Measurements from ENCODE around the gene PRDM5.

PRDM5 gene

GRCh38 chr4:120893314-120893713, 29.2 kb downstream of the PRDM5 start:
- no peak for DNase-seq (ENCODE audit: low read depth)
- no peak for TF ChIP-seq MAX (IDR thresholded peaks at IDR 0.05; ENCODE audit: low read depth, low read length)
- TF ChIP-seq POLR2A (IDR thresholded peaks at IDR 0.05; ENCODE audit: extremely low read depth, insufficient read length) = no peak
- TF ChIP-seq CTCF (IDR thresholded peaks at IDR 0.05; ENCODE audit: low read depth, low read length) = no peak
- TF ChIP-seq MYC (IDR thresholded peaks at IDR 0.05; ENCODE audit: low read depth, low read length) = no peak
- H3K4me3 ChIP-seq (ENCODE audit: low read depth, low read length) = no peak overlapping the region

GRCh38 chr4:120886191-120886590, 36.3 kb downstream of the PRDM5 start:
- H3K4me3 ChIP-seq (ENCODE audit: low read depth, low read length) = no peak overlapping the region
- no peak for DNase-seq (ENCODE audit: low read depth)
- no peak for TF ChIP-seq POLR2A (IDR thresholded peaks at IDR 0.05; ENCODE audit: extremely low read depth, insufficient read length)
- no peak for TF ChIP-seq MAX (IDR thresholded peaks at IDR 0.05; ENCODE audit: low read depth, low read length)

GRCh38 chr4:120881846-120882245, 40.7 kb downstream of the PRDM5 start:
- no peak for DNase-seq (ENCODE audit: low read depth)
- no peak for TF ChIP-seq MAX (IDR thresholded peaks at IDR 0.05; ENCODE audit: low read depth, low read length)
- no peak for TF ChIP-seq CTCF (IDR thresholded peaks at IDR 0.05; ENCODE audit: low read depth, low read length)
- no peak for TF ChIP-seq MYC (IDR thresholded peaks at IDR 0.05; ENCODE audit: low read depth, low read length)
- no peak for TF ChIP-seq POLR2A (IDR thresholded peaks at IDR 0.05; ENCODE audit: extremely low read depth, insufficient read length)
- H3K4me3 ChIP-seq (ENCODE audit: low read depth, low read length) = no peak overlapping the region

GRCh38 chr4:120881351-120881750, 41.2 kb downstream of the PRDM5 start:
- no peak overlapping the region for H3K4me3 ChIP-seq (ENCODE audit: low read depth, low read length)
- no peak for DNase-seq (ENCODE audit: low read depth)
- TF ChIP-seq CTCF (IDR thresholded peaks at IDR 0.05; ENCODE audit: low read depth, low read length) (no peak), POLR2A (IDR thresholded peaks at IDR 0.05; ENCODE audit: extremely low read depth, insufficient read length) (no peak), MYC (IDR thresholded peaks at IDR 0.05; ENCODE audit: low read depth, low read length) (no peak), MAX (IDR thresholded peaks at IDR 0.05; ENCODE audit: low read depth, low read length) (no peak)

- no peak for DNase-seq (ENCODE audit: low read depth)
- H3K4me3 ChIP-seq (ENCODE audit: low read depth, low read length) = no peak overlapping the region
- TF ChIP-seq MAX (IDR thresholded peaks at IDR 0.05; ENCODE audit: low read depth, low read length) = no peak
- TF ChIP-seq POLR2A (IDR thresholded peaks at IDR 0.05; ENCODE audit: extremely low read depth, insufficient read length) = no peak
- no peak for TF ChIP-seq MYC (IDR thresholded peaks at IDR 0.05; ENCODE audit: low read depth, low read length)
- no peak for TF ChIP-seq CTCF (IDR thresholded peaks at IDR 0.05; ENCODE audit: low read depth, low read length)
Measured at GRCh38 chr4:120877021-120877420, 45.5 kb downstream of the PRDM5 start.

GRCh38 chr4:120874792-120875774, 47.4 kb downstream of the PRDM5 start:
- H3K4me3 ChIP-seq (ENCODE audit: low read depth, low read length) = no peak overlapping the region
- TF ChIP-seq POLR2A (IDR thresholded peaks at IDR 0.05; ENCODE audit: extremely low read depth, insufficient read length) (no peak), MAX (IDR thresholded peaks at IDR 0.05; ENCODE audit: low read depth, low read length) (no peak), MYC (IDR thresholded peaks at IDR 0.05; ENCODE audit: low read depth, low read length) (no peak), CTCF (IDR thresholded peaks at IDR 0.05; ENCODE audit: low read depth, low read length) (no peak)
- DNase-seq (ENCODE audit: low read depth) = no peak

Measured in NB4 (cell line).